Activated CD4-positive, alpha-beta T cell treated with anti-CD3 and anti-CD28 coated beads, Interleukin-2, amount 10 ng/mL, durations not matched to agents 24 days and 14 days (primary cell): ENCODE data around the gene PPP2R5C. TPM values are rescaled to one million over a fixed set of nuclear protein-coding genes. Genes with fewer than 3 reads are reported as not detected.
"Not testable (repeated sequence)": the region's sequence is repeated elsewhere in the genome, so short reads cannot be mapped to it uniquely, and the experiment has no call there.

Source experiments
- DNase-seq: peaks from one replicate; pipeline ENCODE4 v3.0.0; 2022
- H3K27ac Mint-ChIP-seq: one replicate; pipeline ENCODE4 v1.8.0; 2022; ENCODE audit warnings: mild to moderate bottlenecking, mixed read lengths
- H3K27me3 Mint-ChIP-seq: one replicate; pipeline ENCODE4 v1.8.0; 2022; ENCODE audit warnings: mixed read lengths
- H3K36me3 Mint-ChIP-seq: one replicate; pipeline ENCODE4 v1.8.0; 2022; ENCODE audit warnings: low read depth, mild to moderate bottlenecking, mixed read lengths
- H3K4me1 Mint-ChIP-seq: one replicate; pipeline ENCODE4 v1.8.0; 2021; ENCODE audit warnings: mixed read lengths
- H3K4me3 Mint-ChIP-seq: one replicate; pipeline ENCODE4 v1.8.0; 2022; ENCODE audit warnings: mild to moderate bottlenecking, moderate library complexity, mixed read lengths
- H3K9me3 Mint-ChIP-seq: one replicate; pipeline ENCODE4 v1.8.0; 2021; ENCODE audit warnings: mixed read lengths
- intact Hi-C: fragments of 100-400 bp; cut with micrococcal nuclease; formaldehyde crosslinking; loops from one replicate; pipeline ENCODE4 v1.15.1; 2023
- total RNA-seq: library from RNA; stranded (reverse); gene quantifications from 2 replicates; pipeline ENCODE4 v1.2.3, GENCODE V29; 2022

The PPP2R5C gene
- total RNA-seq, 1 donor from 2014 or later: 181 TPM

DNA sequence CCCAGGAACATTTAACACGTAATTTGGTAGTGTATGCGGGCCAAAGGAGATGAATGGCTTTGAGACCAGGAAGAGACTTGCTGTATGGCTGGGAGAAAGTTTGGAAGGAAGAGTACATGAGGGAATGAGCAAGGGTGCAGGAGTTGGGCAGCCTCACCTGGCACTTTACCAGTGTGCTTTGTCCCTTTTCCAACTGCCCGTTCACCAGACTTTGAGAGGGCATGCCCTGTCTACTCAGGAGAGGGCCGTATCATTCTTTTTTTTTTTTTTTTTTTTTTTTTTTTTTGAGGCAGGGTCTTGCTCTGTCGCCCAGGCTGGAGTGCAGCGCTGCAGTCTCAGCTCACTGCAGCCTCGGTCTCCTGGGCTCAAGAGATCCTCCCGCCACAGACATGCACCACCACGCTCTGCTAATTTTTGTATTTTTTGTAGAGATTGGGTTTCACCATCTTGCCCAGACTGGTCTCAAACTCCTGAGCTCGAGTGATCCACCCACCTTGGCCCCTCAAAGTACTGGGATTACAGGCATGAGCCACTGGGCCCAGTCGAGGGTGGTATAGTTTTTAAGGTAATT is 209.4 kb downstream of the PPP2R5C start:
- intact Hi-C loops: no loop called here
- no peaks in the 10 kb centered on the region for H3K9me3 Mint-ChIP-seq
- DNase-seq: no peak
- H3K36me3 Mint-ChIP-seq: peaks cover 19% of the 10 kb centered on the region
- no peaks in the 10 kb centered on the region for H3K27me3 Mint-ChIP-seq
- no peak overlapping the region for H3K4me3 Mint-ChIP-seq
- H3K27ac Mint-ChIP-seq: no peak overlapping the region
- peaks cover 31% of the 10 kb centered on the region for H3K4me1 Mint-ChIP-seq

DNA sequence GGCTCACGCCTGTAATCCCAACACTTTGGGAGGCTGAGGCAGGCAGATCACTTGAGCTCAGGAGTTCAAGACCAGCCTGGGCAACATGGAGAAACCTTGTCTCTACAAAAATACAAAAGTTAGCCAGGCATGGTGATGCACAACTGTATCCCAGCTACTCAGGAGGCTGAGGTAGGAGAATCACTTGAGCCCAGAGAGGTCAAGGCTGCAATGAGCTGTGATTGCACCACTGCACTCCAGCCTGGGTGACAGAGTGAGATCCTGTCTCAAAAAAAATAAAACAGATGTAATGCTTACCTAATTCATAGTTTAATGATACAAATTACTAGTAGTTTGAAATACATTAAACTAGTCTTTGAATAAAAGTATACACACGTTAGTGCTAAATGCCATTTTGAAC is 209.9 kb downstream of the PPP2R5C start:
- peaks cover 19% of the 10 kb centered on the region for H3K36me3 Mint-ChIP-seq
- DNase-seq, H3K27me3 Mint-ChIP-seq, H3K27ac Mint-ChIP-seq, H3K9me3 Mint-ChIP-seq, H3K4me3 Mint-ChIP-seq, intact Hi-C loops: not testable (repeated sequence)
- peaks cover 29% of the 10 kb centered on the region for H3K4me1 Mint-ChIP-seq

DNA sequence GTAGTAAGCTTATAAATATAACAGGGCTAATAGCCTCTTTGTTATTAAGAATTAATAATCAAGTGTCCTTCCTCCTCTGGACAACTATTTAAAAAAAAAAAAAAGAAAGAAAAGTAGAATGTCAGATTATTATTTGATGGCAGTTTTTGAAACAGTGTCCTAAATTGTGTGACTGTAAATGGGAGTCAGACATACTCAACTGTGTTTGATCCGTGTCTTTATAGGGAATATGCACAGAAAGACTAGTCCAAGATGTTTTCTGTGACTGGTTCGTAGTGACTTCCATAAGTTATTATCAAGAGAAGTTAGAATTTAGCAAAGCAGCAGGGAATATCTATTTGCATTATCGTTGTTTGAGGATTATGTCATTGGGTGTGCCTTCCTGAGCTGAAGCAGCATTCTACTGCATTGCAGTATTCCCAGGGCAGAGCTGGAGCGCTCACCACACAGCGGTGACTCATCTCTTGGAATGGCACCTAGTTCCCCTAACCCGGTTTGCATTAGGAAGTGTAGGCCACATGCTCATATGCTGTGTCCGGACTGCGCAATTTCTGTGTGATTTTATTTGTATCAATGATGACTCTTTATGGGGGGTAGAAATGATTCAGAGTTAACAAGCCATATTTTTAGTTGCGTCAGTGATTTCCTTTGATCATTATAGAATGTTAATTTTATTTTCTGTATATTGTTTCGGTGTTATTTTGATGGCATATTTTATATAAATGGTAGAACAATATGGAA is 210.8 kb downstream of the PPP2R5C start:
- peaks cover 24% of the 10 kb centered on the region for H3K36me3 Mint-ChIP-seq
- no peaks in the 10 kb centered on the region for H3K27me3 Mint-ChIP-seq
- intact Hi-C loops: no loop called here
- peak overlapping the region; percentile 3 for H3K27ac Mint-ChIP-seq
- H3K4me3 Mint-ChIP-seq: no peak overlapping the region
- DNase-seq: no peak
- peaks cover 26% of the 10 kb centered on the region for H3K4me1 Mint-ChIP-seq
- no peaks in the 10 kb centered on the region for H3K9me3 Mint-ChIP-seq

DNA sequence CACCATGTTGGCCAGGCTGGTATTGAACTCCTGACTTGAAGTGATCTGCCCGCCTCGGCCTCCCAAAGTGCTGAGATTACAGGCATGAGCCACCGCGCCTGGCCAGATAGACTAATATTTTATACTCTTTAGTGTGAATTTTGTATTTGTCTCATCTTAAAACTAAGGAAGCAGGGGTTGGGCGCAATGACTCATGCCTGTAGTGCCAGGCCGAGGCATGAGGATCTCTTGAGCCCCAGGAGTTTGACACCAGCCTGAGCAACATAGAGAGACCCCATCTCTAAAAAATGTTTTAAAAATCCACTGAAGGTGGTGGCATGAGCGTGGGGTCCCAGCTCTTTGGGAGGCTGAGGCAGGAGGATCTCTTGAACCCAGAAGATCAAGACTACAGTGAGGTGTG is 211.8 kb downstream of the PPP2R5C start:
- no peak for DNase-seq
- Mint-ChIP-seq H3K27ac (no peak overlapping the region), H3K4me1 (peaks cover 20% of the 10 kb centered on the region), H3K36me3 (peaks cover 22% of the 10 kb centered on the region), H3K4me3 (no peak overlapping the region), H3K9me3 (no peaks in the 10 kb centered on the region), H3K27me3 (no peaks in the 10 kb centered on the region)
- intact Hi-C loops: no loop called here

DNA sequence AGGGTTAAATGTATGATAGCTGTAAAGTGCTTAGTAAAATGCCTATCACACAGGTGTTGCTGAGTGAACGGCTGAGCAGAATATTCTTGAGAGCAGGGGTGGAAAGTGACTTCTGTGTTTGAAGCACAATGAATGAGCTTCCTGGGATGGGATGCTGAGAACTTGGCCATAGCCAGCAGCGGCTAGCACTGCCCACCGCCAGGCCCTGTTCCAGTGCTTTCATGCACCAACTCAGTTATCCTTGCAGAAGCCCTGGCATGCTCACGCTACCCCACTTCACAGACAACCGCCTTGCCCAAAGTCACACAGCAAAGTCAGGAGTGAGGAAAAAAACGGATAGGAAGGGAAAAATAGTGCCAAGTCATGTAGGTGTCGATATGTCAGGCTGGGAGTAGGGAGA is 213.7 kb downstream of the PPP2R5C start:
- no peak for DNase-seq
- Mint-ChIP-seq H3K4me1 (peaks cover 15% of the 10 kb centered on the region), H3K27me3 (no peaks in the 10 kb centered on the region), H3K36me3 (peaks cover 29% of the 10 kb centered on the region), H3K9me3 (no peaks in the 10 kb centered on the region), H3K4me3 (no peak overlapping the region), H3K27ac (no peak overlapping the region)
- intact Hi-C loops: no loop called here

Other genes with a start within 250 kb of the PPP2R5C start
- gene DIO3, start 200.2 kb upstream of the PPP2R5C start, total RNA-seq: not detected in 2 replicates
- 265 and 272 TPM in 2 replicates for gene DYNC1H1, start 202.9 kb downstream of the PPP2R5C start, total RNA-seq